Left cardiac atrium (tissue), 4 donors: ENCODE measurements around the gene SLC12A5. TPM values are rescaled to one million over a fixed set of nuclear protein-coding genes. Genes with fewer than 3 reads are reported as not detected.

ENCODE experiments used
- ATAC-seq, 2 donors: fragments of 200-7000 bp; cut with Tn5 transposase; one replicate each; pipeline ENCODE4 v1.9.1; 2020; ENCODE audit warnings: mild to moderate bottlenecking in 2 of 2, moderate library complexity in 2 of 2
- DNase-seq: peaks from one replicate; pipeline ENCODE4 v3.0.0-alpha.2; 2020
- intact Hi-C, 2 donors: fragments of 100-400 bp; cut with DNase I; formaldehyde crosslinking; loops; one replicate each; pipeline versions ENCODE4 v1.14.1 to v1.15.1; 2022 to 2023
- total RNA-seq, 2 donors: library from RNA; stranded (reverse); fragmentation: NEBNext Ultra II Directional; extraction: Animal tissue kit (Norgen Biotek cat#: 25700); gene quantifications; one replicate each; pipeline ENCODE4 v1.2.1, GENCODE V29; 2021
- donor health status: DM: no; HTN: yes; CAD: no.
- donor health status: DM: no; HTN: yes; CAD: no; lungs with severe emphysema.
- donor health status: DM: yes; HTN: yes; CAD: no.
- donor health status: Dilated cardiomyopathy.

The SLC12A5 gene
- total RNA-seq, 2 donors from 2014 or later, result 2.6 to 3.2 TPM

DNA sequence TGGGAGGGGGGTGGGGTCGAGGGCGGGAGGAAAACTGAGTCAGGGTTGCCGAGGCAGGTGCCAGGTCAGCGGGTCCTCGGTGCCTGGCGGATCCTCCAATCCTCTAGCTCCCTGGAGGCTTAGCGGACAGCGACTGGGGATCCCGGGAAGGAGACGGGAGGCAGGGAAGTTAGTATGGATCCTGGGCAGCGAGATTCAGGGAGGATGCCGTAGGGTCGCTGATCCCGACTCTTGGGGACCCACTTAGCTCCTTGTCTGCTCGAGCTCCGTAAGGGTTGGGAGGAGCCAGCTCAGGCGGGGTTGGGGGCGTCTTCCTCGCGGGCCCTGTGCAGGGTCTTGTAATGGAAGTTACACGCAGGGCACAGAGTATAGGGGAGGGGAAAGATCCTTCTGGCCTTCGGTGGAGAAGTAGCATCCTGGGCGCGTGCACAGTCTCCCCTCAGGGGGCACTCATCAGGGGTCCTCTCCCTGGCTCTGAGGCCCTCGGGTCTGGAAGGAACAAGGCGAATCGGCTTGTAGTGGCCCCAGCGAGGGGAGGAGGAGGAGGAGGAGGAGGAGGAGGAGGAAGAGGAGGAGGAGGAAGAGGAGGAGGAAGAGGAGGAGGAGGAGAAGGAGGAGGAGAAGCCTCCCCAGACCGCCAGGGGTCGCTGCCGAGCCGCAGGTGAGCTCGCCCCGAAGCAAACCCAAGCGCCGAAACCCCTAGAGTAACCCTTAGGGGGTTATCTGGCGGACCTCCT is 6.4 kb upstream of the SLC12A5 start:
- ATAC-seq, result peak; percentile 58 to 60
- intact Hi-C loops, result loop anchor here in 1 of 2 donors (5.0 to 10.0 kb wide), 2 partner anchors 92 to 155 kb away; partner anchors contain the start of gene CD40
- peak; percentile 66 for DNase-seq

DNA sequence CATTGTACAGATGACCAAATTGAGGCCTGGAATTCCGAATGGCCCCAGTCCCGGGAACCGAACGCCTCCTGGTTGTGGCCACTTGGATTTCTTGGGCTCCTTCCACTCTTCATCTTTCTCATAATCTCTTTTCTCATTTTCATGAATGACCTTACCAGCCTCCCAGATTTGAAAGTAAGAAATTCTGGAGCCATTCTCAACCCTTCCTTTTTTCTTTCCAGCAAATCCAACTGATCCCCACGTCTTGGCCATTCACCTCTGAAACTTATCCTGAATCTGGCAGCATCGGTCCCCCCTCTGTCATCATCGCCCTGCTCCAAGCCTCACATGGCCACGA is 5.9 kb upstream of the SLC12A5 start:
- no peak for ATAC-seq
- no peak for DNase-seq
- intact Hi-C loops, result loop anchor here in 1 of 2 donors (5.0 to 10.0 kb wide), 2 partner anchors 92 to 154 kb away; partner anchors contain the start of gene CD40

DNA sequence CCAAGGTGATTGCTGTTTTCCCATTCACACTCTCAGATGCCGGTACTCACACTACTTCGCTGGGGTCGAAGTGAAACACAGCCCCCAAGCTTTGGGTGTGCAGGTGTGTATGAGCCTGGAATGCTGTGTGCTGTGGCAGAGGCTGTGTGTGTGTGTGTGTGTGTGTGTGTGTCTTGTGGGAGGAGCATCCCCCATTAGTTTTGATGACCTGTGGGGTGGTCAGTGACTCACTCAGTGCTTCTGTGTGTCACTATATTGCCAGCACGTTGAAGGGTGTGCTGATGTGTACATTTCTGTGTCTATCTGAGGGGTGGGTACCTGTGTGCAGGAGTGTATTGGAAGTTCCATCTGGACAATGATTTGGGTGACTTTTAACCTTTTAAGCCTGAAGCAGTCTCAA is 5.0 kb upstream of the SLC12A5 start:
- DNase-seq (no peak), ATAC-seq (no peak)
- intact Hi-C loops, result loop anchor here in 1 of 2 donors (5.0 to 10.0 kb wide), 2 partner anchors 91 to 153 kb away; partner anchors contain the start of gene CD40

DNA sequence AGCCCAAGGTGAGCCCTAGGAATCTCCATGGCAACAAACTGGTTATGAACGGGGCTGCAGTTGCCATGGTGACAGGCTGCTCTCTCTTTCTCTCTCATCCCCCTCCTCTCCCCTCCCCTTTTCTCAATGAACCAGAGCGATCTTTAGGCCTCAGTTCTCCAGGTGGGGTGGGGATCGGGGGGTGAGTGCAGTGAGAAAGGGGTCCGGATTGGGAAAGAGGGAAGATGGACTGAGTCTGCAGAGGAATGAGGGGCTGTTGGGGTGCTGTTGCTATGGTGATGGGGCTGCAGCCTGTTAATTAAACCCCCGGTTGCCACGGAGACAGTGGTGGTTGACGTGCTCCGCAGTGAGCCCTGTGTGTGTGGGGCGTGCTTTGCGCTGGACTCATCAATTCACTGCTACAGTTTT is 3.6 kb upstream of the SLC12A5 start:
- ATAC-seq (no peak), DNase-seq (no peak)
- intact Hi-C loops, result loop anchor here in 1 of 2 donors (10.0 kb wide), 1 partner anchor 89 kb away; the partner anchor contains the start of gene CD40

DNA sequence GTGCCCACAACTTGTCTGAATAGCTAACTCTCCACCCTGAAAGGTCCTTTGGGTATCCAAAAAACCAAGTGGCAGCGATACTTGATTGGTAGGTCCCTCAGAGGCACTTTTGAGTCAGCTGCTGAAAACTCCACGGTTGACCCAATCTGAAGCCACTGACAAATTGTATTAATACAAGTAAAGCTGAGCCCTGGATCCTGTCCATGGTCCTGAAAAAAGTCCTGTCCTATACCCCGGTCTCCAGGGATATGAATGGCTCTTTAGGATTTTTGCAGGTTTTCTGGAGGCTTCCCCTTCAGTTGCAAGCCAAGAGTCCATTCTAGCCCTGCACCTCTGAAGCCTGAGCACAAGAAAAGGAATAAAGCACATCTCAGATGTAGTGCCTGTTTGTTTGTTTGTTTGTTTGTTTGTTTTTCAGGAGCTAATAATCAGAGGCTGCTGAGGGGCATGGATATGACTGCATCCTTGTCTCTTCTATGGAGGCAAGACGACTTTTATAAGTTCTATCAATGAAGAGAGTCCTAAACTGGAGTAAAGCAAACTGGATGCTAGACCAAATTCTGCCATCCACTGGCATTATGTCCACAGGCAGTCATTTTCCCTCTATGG is 1.7 kb upstream of the SLC12A5 start:
- DNase-seq, result peak; percentile 31
- intact Hi-C loops, result loop anchor here in 1 of 2 donors (10.0 kb wide), 1 partner anchor 87 kb away; the partner anchor contains the start of gene CD40

DNA sequence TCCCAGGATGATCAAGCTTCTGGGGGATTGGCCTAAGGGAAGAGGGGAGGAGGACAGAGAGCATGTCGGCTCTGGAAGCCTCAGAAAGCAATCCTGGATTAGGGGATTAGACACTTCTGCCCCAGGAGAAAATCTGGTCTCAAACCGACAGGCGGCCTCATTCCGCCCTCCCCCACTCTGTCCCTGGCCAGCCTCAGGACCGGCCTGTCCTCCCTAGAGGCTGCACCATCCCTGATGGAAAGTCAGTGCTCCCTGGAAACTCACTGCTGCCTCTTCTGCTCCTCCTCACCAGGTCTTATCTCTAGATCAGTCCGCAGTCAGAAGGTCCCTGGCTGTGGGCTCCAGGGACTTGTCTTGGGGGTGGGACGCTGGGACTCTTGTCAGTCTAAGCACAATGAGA is 905 bp upstream of the SLC12A5 start:
- DNase-seq, result no peak
- intact Hi-C loops, result loop anchor here in 1 of 2 donors (10.0 kb wide), 1 partner anchor 87 kb away; the partner anchor contains the start of gene CD40
- ATAC-seq, result no peak

More for the DNA sequence above, 1.7 kb upstream of the SLC12A5 start:
- ATAC-seq, result no peak

DNA sequence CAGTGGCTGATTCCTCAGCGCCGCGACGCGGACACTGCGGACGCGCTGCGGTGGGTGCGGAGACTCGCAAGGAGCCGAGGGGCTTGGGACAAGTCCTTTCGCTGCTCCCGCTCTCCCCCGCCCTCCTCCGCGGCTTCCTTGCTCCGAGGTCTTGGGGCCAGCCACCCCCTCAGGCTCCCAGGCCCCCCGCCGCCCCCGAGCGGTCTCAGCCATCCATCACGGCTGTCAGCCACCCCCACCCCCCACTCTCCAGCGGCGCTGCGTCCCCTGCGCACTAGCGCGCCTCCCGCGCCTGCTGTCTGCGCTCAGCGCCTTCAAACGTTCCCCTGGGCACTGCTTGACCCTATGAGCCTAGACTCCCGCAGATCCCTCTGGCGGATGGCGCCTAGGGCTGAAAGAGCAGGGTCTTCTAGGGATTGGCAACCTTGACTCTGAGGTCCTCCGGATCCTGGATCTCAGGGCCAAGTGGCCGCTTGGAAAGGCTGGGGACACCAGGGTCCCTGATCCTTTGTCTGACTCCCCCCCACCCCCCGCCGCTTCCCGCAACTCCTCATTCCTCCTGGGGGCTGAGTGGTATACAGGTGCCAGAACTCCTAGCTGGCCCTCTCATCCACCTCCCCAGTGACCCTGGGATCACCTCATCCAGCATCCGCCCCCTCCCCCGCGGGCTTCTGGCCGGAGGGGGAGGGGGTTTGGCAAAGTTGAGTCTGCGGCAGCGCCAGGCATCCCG is 1.4 kb downstream of the SLC12A5 start:
- DNase-seq (no peak), ATAC-seq (no peak)
- intact Hi-C loops, result no loop called here

DNA sequence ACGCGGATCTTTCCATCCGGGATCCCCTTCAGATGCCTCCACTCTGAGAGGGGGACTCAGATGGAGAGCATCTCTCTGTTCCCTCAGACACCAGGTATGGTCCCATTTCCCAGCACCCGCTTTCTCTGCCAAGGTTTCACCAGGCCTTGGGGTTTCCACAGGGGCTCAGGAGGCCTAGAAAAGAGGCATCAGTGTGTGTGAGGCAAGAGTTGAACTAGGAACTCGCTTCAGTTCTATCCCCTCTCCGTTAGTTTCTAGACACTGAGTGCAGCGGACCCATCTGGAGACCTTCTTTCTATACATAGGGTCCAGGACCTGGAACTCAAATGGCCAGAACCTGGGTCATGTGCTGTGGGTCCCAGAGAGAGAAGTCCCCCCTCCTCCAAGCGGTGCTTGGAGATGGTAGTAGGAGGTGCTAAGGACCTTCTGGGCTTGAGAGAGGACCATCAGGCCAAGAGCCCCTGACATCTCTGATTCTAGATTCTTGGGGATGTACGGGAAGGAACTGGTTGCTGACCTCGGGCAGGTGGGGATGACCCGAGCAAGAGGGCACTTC is 2.1 kb downstream of the SLC12A5 start:
- ATAC-seq, result no peak
- no peak for DNase-seq
- intact Hi-C loops, result no loop called here

DNA sequence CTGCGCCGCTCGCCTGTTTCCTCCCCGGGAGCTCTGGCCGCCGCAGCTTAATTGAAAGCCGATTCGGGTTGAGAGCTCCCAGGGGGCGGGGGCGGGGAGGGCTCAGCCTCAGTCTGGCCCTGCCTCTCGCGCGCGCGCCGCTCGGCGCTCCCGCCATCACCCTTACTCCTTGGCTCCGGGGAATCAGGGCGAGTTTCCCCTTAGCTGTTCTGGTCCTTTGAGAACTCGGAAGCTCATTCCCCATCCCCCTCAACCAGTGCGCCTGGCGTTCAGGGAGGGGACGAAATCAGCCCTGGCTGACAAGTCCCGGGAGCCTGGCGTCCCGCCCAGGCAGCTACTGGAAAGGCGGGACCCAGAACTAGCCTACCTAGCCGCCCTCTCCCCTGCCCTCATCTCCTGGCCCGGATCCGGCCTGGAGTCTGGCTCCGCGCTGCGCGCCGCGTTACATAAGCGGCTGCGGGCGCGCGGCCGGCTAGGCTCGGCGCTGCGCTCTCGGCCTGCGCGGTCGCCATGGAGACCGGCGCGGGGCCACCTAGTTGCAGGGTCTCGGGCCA is 2.8 kb downstream of the SLC12A5 start:
- peak in 1 of 2 donors; percentile 39 for ATAC-seq
- DNase-seq, result no peak

DNA sequence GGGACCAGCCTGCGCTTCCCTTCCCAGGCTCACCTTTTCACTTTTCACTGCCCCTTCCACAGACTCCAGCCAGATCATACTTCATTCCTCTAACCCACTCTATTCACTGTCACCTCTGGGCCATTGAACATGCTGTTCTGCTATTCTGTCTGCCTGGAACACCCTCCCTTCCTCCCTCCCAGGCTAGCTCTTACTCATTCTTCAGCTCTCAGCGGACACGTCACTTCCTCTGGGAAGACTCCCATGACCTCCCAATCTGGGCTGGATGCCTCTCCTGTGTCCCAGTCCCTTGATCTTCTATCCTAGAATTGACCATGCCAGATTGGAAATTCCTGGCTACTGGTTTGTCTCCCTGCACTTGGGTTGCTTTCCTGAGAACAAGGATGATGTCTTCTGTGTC is 5.0 kb downstream of the SLC12A5 start:
- DNase-seq (no peak), ATAC-seq (no peak)
- intact Hi-C loops, result no loop called here

More for the DNA sequence above, 2.8 kb downstream of the SLC12A5 start:
- intact Hi-C loops, result no loop called here

DNA sequence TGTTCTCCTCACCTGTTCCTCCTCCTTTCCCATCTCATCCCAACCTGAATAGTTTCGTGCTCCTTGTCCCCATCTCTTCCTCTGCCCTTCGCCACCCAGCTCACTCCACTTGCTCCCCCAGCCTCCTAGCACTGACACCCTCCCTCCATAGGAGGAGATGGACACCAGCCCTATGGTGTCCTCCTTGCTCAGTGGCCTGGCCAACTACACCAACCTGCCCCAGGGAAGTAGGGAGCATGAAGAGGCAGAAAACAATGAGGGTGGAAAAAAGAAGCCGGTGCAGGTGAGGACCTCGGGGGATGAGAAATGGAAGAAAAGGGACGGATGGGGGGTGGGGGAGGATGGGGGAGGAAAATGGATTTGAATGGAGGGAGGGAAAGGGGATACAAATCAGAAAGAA is 6.2 kb downstream of the SLC12A5 start:
- intact Hi-C loops, result no loop called here
- DNase-seq, result no peak
- no peak for ATAC-seq

DNA sequence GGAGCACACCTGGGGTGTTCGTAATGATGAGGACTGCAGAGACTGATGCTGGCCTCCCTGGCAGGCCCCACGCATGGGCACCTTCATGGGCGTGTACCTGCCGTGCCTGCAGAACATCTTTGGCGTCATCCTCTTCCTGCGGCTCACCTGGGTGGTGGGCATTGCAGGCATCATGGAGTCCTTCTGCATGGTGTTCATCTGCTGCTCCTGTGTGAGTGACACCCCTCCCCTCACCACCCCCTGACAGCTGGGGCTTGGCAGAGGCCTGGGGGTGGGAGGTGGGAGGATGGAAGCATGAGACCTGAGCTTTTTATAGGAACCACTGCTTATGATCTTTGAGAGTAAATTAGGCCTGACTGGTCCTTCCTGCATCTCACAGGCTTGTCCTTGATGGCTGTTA is 6.7 kb downstream of the SLC12A5 start:
- DNase-seq (no peak), ATAC-seq (no peak)
- intact Hi-C loops, result no loop called here

DNA sequence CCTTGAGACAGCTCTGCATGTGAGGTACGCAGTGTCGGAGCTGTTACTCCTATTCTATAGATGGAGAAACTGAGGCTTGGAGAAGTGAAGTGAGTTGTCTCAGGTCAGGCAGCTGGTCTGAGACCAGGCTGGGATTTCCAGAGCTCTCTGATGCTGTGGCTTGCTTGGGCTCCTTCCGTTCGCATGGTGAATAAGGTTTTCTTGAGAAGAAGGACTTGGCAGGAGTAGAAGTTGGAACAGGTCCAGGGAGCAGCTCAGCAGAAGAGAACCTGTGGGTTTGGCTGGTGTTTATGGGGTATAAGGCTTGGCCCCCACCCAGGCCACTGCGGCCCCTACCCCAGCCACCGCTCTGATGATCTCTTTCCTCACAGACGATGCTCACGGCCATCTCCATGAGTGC is 7.4 kb downstream of the SLC12A5 start:
- intact Hi-C loops, result no loop called here
- ATAC-seq (no peak), DNase-seq (no peak)

DNA sequence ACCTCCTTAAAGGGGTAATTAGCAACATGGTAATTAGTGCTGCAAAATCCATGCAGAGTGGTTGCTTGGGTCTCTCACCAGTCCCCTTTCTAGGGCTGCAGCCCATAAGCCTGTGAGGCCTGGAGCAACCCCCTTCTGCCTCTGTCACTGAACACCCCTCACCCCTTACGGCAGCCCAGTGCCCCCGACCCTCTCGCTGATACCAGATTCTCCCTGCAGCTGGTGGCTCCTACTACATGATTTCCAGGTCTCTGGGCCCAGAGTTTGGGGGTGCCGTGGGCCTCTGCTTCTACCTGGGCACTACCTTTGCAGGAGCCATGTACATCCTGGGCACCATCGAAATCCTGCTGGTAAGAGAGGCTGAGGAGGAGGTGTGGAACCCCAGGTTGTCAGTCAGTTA is 8.0 kb downstream of the SLC12A5 start:
- ATAC-seq (no peak), DNase-seq (no peak)
- intact Hi-C loops, result no loop called here

DNA sequence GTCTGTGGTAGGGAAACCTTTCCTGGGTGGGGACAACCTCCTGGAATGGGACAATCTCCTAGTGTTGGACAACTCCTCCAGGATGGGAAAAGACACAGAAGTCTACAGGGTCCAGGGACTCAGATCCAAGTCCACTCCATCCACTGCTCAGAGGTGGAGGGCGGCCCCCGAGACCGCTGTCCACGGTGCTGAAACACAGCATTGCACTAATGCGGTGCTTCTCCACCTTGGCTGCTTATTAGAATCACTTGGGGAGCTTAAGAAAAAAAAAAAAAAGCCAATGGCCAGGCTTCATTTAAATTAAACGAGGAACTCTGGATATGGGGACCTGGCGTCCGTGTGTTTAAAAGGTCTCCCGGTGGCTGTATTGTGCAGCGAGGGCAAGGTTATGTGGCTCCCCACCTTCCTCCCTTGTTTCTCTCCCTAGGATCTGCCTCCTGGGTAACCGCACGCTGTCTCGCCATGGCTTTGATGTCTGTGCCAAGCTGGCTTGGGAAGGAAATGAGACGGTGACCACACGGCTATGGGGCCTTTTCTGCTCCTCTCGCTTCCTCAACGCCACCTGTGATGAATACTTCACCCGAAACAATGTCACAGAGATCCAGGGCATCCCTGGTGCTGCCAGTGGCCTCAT is 12.0 kb downstream of the SLC12A5 start:
- DNase-seq (no peak), ATAC-seq (peak in 1 of 2 donors; percentile 61)
- intact Hi-C loops, result no loop called here

DNA sequence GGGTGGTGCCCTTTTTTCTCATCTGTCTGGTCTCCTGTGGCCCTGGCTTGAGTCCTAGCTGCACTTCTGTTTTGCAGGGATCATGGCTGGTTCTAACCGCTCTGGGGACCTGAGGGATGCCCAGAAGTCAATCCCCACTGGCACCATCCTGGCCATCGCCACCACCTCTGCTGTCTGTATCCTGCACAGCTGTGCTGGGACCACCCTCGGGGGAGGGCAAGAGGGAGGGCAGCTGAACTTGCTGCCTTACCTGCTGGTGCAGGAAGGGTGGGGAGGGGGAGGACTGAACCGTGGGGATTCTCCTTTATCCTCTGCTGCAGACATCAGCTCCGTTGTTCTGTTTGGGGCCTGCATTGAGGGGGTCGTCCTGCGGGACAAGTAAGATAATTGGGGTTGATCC is 14.5 kb downstream of the SLC12A5 start:
- intact Hi-C loops, result no loop called here
- ATAC-seq (no peak), DNase-seq (no peak)

DNA sequence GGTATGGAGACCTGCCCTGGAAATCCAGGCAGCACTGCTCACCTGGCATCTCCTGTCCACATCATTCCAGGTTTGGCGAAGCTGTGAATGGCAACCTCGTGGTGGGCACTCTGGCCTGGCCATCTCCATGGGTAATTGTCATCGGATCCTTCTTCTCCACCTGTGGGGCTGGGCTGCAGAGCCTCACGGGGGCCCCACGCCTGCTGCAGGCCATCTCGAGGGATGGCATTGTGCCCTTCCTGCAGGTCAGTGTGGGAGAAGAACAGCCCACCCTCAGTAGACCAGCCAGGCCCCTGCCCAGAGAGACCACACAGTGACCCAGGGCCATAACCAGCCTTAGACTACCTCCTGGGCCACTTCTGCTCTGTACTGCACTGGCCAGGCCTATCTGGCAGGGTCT is 15.9 kb downstream of the SLC12A5 start:
- DNase-seq (no peak), ATAC-seq (no peak)
- intact Hi-C loops, result no loop called here

DNA sequence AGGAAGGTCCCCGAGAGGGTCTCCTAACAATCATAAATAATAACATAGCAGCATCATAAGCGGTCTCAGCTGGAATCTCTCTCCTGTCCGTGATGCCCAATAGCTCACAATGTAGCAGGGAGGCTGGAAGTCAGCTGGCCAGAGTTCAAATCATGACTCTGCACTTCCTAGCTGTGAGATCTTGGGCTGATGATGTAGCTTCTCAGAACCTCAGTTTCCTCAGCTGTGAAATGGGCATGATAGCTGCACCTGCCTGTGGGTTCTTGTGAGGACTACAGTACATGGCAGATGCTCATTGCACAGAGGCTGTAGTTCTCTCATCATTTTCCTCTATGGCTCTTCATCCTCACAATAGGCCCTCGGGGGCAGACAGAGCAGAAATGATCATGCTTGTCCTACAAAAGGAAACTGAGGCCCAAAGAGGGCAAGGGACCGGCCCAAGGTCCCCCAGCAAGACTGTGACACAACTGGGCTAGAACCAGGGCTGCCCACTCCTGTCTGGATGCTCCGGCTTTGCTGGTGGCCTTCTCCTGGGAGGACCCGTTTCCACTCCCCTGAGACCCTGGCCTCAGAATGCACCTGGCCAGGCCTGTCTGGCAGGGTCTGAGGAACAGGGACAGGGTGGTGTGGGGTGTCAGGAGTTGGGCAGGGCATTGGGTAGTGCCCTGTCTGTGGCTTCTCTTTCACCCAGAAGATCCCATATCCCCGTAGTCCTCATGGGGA is 17.7 kb downstream of the SLC12A5 start:
- intact Hi-C loops, result no loop called here
- no peak for ATAC-seq
- DNase-seq, result no peak
